ENCODE results near the gene GPR135. TPM values are rescaled to one million over a fixed set of nuclear protein-coding genes. Genes with fewer than 3 reads are reported as not detected.

GPR135 gene
- total RNA-seq, 1 donor from 2014 or later: 3.4 TPM

GRCh38 chr14:59419303-59419702, 45.9 kb downstream of the GPR135 start:
- H3K9me3 ChIP-seq: no peaks in the 10 kb centered on the region
- no peaks in the 10 kb centered on the region for H3K4me1 ChIP-seq
- no peak for TF ChIP-seq CTCF (IDR thresholded peaks at IDR 0.05)
- no peaks in the 10 kb centered on the region for H3K36me3 ChIP-seq
- H3K4me3 ChIP-seq: no peak overlapping the region
- H3K27ac ChIP-seq: no peak overlapping the region
- intact Hi-C loops (cut with DNase I): no loop called here
- no peaks in the 10 kb centered on the region for H3K27me3 ChIP-seq (ENCODE audit: low read depth)
- DNase-seq (no peak), ATAC-seq (no peak)

- no peak for TF ChIP-seq CTCF (IDR thresholded peaks at IDR 0.05)
- Histone ChIP-seq H3K36me3 (no peaks in the 10 kb centered on the region), H3K4me3 (no peak overlapping the region), H3K9me3 (no peaks in the 10 kb centered on the region), H3K27ac (no peak overlapping the region), H3K4me1 (no peaks in the 10 kb centered on the region), H3K27me3 (ENCODE audit: low read depth) (no peaks in the 10 kb centered on the region)
- DNase-seq (no peak), ATAC-seq (no peak)
- intact Hi-C loops (cut with DNase I): no loop called here
Observed at GRCh38 chr14:59417311-59417710, 47.9 kb downstream of the GPR135 start.

GRCh38 chr14:59415836-59416602, 49.2 kb downstream of the GPR135 start:
- no peak for ATAC-seq
- Histone ChIP-seq H3K4me1 (no peaks in the 10 kb centered on the region), H3K27me3 (ENCODE audit: low read depth) (no peaks in the 10 kb centered on the region), H3K27ac (no peak overlapping the region), H3K4me3 (no peak overlapping the region), H3K9me3 (no peaks in the 10 kb centered on the region), H3K36me3 (no peaks in the 10 kb centered on the region)
- no peak for TF ChIP-seq CTCF (IDR thresholded peaks at IDR 0.05)
- intact Hi-C loops (cut with DNase I): no loop called here
- no peak for DNase-seq

Other genes starting within 250 kb of the GPR135 start
- 17.9 TPM for gene L3HYPDH, start 19.0 kb upstream of the GPR135 start, total RNA-seq
- 44.6 TPM for gene JKAMP, start 19.1 kb upstream of the GPR135 start, total RNA-seq
- gene CCDC175, start 111.4 kb upstream of the GPR135 start, total RNA-seq: 1.0 TPM